Measurements from ENCODE around the gene WDTC1.

WDTC1 gene

DNA sequence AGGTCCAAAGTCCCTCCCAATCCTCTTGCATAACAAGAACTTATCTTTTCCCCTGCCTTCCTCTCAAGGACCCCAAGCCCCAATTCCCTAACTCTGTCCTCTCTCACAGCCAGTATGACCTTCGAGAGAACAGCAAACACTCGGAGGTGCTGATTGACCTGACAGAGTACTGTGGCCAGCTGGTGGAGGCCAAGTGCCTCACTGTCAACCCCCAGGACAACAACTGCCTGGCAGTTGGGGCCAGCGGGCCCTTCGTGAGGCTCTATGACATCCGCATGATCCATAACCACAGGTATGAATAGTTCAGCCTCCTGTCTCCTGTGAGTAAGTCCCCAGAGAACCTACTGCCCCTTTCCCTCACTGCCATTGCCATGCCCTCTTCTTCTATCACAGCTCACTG is 57.7 kb downstream of the WDTC1 start:
- H3K27ac ChIP-seq (ENCODE audit: low read length): no peak overlapping the region
- no peaks in the 10 kb centered on the region for H3K27me3 ChIP-seq (ENCODE audit: low read depth, low read length)
- H3K4me1 ChIP-seq (ENCODE audit: low read length): no peaks in the 10 kb centered on the region
- no peak overlapping the region for H3K4me3 ChIP-seq (ENCODE audit: low read length)
- no peaks in the 10 kb centered on the region for H3K79me2 ChIP-seq (ENCODE audit: low read length)
- H3K36me3 ChIP-seq (replicated peaks; ENCODE audit: low read depth, low read length): peaks cover 7% of the 10 kb centered on the region
- no peaks in the 10 kb centered on the region for H3K9me3 ChIP-seq (ENCODE audit: insufficient read depth, low read length)
- H3K4me2 ChIP-seq (ENCODE audit: low read length): no peak overlapping the region
- H4K20me1 ChIP-seq (ENCODE audit: insufficient read depth, low read length): no peaks in the 10 kb centered on the region
- no peak overlapping the region for H2AFZ ChIP-seq (ENCODE audit: low read depth, low read length)
- no peak overlapping the region for H3K9ac ChIP-seq (ENCODE audit: low read length)
- no peak for TF ChIP-seq EZH2phosphoT487 (IDR thresholded peaks at IDR 0.05; ENCODE audit: low read depth)
- TF ChIP-seq, protein P1, sequence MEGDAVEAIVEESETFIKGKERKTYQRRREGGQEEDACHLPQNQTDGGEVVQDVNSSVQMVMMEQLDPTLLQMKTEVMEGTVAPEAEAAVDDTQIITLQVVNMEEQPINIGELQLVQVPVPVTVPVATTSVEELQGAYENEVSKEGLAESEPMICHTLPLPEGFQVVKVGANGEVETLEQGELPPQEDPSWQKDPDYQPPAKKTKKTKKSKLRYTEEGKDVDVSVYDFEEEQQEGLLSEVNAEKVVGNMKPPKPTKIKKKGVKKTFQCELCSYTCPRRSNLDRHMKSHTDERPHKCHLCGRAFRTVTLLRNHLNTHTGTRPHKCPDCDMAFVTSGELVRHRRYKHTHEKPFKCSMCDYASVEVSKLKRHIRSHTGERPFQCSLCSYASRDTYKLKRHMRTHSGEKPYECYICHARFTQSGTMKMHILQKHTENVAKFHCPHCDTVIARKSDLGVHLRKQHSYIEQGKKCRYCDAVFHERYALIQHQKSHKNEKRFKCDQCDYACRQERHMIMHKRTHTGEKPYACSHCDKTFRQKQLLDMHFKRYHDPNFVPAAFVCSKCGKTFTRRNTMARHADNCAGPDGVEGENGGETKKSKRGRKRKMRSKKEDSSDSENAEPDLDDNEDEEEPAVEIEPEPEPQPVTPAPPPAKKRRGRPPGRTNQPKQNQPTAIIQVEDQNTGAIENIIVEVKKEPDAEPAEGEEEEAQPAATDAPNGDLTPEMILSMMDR (IDR thresholded peaks at IDR 0.05; ENCODE audit: low read depth, low read length): no peak

DNA sequence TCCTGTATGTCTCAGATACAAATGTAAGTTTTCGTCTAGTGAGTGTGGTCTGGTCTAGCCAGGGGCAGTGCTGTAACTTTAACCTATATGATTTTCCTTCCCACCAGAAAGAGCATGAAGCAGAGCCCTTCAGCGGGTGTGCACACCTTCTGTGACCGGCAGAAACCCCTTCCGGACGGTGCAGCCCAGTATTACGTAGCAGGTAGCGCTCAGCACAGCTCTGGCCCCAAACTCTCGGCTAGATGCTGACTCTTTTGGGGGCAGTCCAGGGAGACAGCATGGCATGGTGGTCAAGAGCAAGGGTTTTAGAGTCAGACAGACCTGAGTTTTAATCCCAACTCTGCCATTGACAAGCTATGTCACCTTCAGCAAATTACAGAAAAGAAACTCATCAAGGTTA is 59.5 kb downstream of the WDTC1 start:
- H3K9me3 ChIP-seq (ENCODE audit: insufficient read depth, low read length): no peaks in the 10 kb centered on the region
- H3K4me3 ChIP-seq (ENCODE audit: low read length): no peak overlapping the region
- no peaks in the 10 kb centered on the region for H3K27me3 ChIP-seq (ENCODE audit: low read depth, low read length)
- no peaks in the 10 kb centered on the region for H3K4me1 ChIP-seq (ENCODE audit: low read length)
- no peak overlapping the region for H3K4me2 ChIP-seq (ENCODE audit: low read length)
- H3K79me2 ChIP-seq (ENCODE audit: low read length): no peaks in the 10 kb centered on the region
- H3K36me3 ChIP-seq (replicated peaks; ENCODE audit: low read depth, low read length): peaks cover 6% of the 10 kb centered on the region
- H2AFZ ChIP-seq (ENCODE audit: low read depth, low read length): no peak overlapping the region
- H3K27ac ChIP-seq (ENCODE audit: low read length): no peak overlapping the region
- no peaks in the 10 kb centered on the region for H4K20me1 ChIP-seq (ENCODE audit: insufficient read depth, low read length)
- H3K9ac ChIP-seq (ENCODE audit: low read length): no peak overlapping the region
- TF ChIP-seq, protein P1 (IDR thresholded peaks at IDR 0.05; ENCODE audit: low read depth, low read length): no peak
- TF ChIP-seq EZH2phosphoT487 (IDR thresholded peaks at IDR 0.05; ENCODE audit: low read depth): no peak

DNA sequence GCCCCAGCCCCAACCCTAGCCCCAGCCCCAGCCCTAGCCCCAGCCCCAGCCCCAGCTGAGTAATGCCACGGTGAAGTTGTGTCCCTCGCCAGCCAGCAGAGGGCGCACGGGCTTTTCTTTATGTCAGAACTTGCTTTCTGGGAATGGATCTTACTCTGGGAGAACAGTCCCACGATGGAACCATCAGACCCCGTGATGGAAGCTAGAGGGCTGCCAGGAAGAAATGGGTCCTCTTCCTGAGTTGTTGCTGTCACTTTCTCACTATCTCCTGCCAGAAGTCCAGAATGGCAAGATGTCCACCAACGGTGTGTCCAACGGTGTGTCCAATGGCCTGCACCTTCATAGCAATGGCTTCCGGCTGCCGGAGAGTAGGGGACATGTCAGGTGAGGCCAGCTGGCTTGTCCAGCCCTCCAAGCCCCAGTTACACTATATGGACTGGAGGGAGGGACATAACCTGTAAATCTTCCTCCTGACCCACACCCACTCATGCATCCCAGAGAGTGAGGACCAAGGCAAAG is 62.4 kb downstream of the WDTC1 start:
- Histone ChIP-seq H3K9ac (ENCODE audit: low read length) (no peak overlapping the region), H4K20me1 (ENCODE audit: insufficient read depth, low read length) (no peaks in the 10 kb centered on the region), H3K4me1 (ENCODE audit: low read length) (no peaks in the 10 kb centered on the region), H3K4me2 (ENCODE audit: low read length) (no peak overlapping the region), H3K9me3 (ENCODE audit: insufficient read depth, low read length) (no peaks in the 10 kb centered on the region), H3K27ac (ENCODE audit: low read length) (no peak overlapping the region), H3K4me3 (ENCODE audit: low read length) (no peak overlapping the region), H2AFZ (ENCODE audit: low read depth, low read length) (no peak overlapping the region), H3K36me3 (replicated peaks; ENCODE audit: low read depth, low read length) (peaks cover 6% of the 10 kb centered on the region), H3K27me3 (ENCODE audit: low read depth, low read length) (no peaks in the 10 kb centered on the region), H3K79me2 (ENCODE audit: low read length) (no peaks in the 10 kb centered on the region)
- TF ChIP-seq, protein P1 (IDR thresholded peaks at IDR 0.05; ENCODE audit: low read depth, low read length): peak; percentile 52
- TF ChIP-seq EZH2phosphoT487 (IDR thresholded peaks at IDR 0.05; ENCODE audit: low read depth): no peak

DNA sequence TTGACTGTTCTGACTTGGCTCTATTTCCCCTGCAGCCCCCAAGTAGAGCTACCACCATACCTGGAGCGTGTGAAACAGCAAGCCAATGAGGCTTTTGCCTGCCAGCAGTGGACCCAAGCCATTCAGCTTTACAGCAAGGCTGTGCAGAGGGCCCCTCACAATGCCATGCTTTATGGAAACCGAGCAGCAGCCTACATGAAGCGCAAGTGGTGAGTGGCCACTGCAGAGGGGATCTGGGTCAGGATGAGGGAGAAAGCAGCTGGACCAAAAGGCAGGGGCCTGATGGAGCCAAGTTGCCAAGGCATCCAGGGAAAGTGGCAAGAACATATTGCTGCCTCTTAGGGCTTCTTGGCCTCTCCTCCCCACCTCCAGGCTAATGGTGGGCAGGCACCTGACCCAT is 63.5 kb downstream of the WDTC1 start:
- H2AFZ ChIP-seq (ENCODE audit: low read depth, low read length): no peak overlapping the region
- H3K9me3 ChIP-seq (ENCODE audit: insufficient read depth, low read length): no peaks in the 10 kb centered on the region
- H3K79me2 ChIP-seq (ENCODE audit: low read length): no peaks in the 10 kb centered on the region
- H3K36me3 ChIP-seq (replicated peaks; ENCODE audit: low read depth, low read length): peaks cover 6% of the 10 kb centered on the region
- no peaks in the 10 kb centered on the region for H3K27me3 ChIP-seq (ENCODE audit: low read depth, low read length)
- no peak for TF ChIP-seq EZH2phosphoT487 (IDR thresholded peaks at IDR 0.05; ENCODE audit: low read depth)
- TF ChIP-seq, protein P1 (IDR thresholded peaks at IDR 0.05; ENCODE audit: low read depth, low read length): no peak
- H3K4me2 ChIP-seq (ENCODE audit: low read length): no peak overlapping the region
- no peak overlapping the region for H3K4me3 ChIP-seq (ENCODE audit: low read length)
- H4K20me1 ChIP-seq (ENCODE audit: insufficient read depth, low read length): no peaks in the 10 kb centered on the region
- no peaks in the 10 kb centered on the region for H3K4me1 ChIP-seq (ENCODE audit: low read length)
- no peak overlapping the region for H3K27ac ChIP-seq (ENCODE audit: low read length)
- H3K9ac ChIP-seq (ENCODE audit: low read length): no peak overlapping the region

All from OCI-LY3 (cell line).